Measurements from ENCODE around the gene CMIP.

The CMIP gene

GRCh38 chr16:81588326-81589081 is 143.9 kb downstream of the CMIP start:
- no peak for DNase-seq

DNA sequence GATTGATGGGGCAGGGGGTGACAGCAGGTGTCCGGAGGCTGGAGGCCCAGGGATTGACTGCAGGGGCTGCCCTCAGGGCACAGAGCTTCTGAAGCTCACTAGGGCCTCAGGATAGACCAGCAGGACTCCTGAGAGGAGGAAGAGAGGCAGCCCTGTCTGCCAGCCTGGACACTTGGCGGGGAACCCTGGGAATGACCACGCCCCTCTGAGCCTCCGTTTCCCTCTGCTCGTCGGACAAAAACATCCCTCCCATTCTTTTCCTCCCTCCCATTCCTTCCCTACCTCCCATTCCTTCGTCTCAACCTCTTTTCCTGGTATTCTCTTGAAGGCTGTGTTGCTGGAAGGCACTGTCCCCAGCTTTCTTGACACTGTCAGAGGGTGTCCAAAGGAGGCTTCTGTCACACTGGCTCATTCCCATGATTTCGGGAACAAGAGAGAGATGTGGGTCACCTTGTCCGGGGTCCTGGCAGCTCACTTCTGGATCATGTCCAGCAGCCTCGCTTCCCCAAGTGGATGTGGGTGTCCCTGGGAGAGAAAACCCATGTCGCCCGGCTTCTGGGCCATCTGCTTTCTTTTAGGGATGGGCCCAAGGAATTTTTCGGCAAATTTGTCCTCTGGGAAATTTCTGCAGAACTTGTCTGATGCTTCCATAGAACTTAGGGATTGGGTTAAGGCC is 145.5 kb downstream of the CMIP start:
- DNase-seq = no peak

- DNase-seq = no peak
These were observed 146.3 kb downstream of the CMIP start for GRCh38 chr16:81590714-81591544.

DNA sequence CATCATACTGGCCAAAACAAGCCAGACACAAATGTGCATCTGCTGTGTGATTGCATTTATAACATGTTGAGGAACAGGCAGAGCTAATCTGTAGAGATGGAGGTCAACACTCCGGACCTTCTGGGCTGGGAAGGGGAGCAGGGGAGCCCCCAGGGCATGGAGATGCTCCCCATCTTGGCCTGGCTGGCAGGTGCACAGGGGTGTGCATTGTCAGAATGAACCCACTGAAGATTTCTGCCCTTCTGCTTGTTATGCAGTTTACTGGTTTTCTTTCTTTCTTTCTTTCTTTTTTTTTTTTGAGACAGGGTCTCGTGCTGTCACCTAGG is 146.9 kb downstream of the CMIP start:
- no peak for DNase-seq

DNA sequence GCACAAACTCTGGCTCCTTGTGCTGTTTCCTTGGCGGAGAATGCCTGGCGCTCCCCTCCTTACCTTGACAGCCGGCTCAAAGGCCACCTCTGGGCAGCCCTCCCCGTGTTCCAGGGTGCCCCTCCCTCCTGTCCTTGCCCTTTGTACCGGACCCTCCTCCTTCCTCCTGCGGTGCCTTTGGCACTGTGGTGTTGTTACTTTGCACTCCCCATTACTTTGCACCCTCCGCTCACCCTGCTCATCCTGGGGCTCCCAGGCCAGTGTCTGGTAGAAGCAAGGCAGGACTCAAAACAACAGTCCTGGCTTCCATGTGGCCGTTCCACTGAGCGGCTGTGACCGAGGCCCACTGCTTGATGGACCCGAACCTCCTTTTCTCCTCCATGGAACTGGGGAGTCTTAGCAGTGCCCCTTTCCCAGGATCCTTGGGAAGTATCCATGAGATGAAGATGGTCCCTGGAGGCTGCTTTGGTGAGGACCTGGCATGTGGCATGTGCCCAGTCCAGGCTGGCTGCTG is 147.8 kb downstream of the CMIP start:
- no peak for DNase-seq

DNA sequence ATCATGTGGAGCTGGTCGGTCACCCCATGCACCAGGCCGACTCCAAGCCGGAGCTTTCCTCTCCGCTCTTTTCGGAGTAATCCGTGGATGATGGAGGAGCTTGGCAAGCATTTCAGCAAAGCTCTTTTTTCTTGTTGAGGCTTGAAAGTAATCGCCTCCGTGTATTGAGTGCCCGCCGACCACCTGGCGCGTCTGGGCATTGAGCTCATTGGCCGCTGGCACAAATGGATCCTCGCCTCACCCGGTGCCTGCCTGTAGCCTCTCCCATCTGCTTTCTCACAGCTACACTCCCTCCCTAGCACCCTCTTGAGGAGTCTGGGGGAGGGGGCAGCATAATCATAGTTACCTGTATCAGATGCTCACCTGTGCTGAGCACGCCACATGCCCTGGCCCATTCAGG is 148.9 kb downstream of the CMIP start:
- no peak for DNase-seq

DNA sequence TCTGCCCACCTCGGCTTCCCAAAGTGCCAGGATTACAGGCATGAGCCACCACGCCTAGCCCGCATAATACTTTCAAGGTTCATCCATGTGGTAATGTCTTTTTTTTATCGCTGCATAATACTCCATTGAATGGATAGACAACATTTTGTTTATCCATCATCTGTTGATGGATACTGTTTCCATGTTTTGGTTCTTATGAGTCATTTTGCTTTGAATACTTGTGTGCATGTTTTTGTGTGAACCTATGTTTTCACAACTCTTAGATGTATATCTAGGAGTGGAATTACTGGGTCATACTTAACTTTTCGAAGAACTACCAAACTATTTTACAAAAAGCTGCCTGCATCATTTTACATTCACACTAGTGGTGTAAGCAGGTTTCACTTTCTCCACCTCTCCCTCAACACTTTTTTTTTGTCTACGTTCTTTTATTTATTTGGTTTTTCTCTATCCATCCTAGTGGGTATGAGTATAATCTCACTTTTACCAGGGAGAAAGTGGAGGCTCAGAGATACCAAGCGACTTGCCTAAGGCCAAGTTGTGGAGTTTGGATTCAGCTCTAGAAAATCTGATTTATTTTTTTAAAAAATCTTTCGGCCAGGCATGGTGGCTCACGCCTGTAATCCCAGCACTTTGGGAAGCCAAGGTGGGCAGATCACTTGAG is 151.2 kb downstream of the CMIP start:
- DNase-seq = no peak

- no peak for DNase-seq
These were observed 152.6 kb downstream of the CMIP start for GRCh38 chr16:81597079-81597658.

GRCh38 chr16:81598083-81598482 is 153.5 kb downstream of the CMIP start:
- DNase-seq = no peak

- no peak for DNase-seq
These were observed 154.6 kb downstream of the CMIP start for GRCh38 chr16:81599034-81599744.

- DNase-seq = no peak
These were observed 155.7 kb downstream of the CMIP start for GRCh38 chr16:81600275-81600674.

GRCh38 chr16:81601008-81601428 is 156.4 kb downstream of the CMIP start:
- DNase-seq = no peak

DNA sequence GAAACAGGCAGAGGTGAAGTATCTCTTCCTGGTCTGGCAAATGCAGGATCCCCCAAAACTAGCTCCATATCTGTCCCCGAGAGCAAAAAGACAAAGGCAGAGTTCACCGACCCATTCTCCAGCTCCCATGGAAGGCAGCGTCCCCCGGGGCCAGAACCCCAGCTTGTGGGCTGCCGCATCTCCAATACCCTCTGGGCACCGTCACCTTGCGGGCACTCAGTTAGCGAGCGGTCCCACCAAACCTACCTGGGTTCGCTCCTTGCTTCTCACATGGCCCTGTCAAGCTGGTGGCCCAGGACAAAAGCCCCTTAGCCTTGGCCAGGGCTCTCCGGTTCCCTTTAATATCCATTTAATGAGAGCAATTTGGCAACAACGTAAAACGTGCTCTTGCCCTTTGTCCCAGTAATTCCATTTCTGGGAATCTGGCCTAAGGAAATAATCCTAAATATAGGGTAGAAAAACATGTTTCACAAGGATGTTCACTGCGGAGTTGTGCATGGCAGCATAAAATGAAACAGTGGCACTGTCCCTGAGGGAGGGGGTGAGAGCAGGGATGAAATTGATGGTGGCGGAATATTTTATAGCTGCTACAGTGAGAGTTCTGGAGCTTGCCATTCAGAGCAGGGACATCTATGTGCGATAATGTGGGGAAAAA is 157.1 kb downstream of the CMIP start:
- DNase-seq = no peak

GRCh38 chr16:81602256-81602776 is 157.7 kb downstream of the CMIP start:
- DNase-seq = no peak

- DNase-seq = no peak
These were observed 158.2 kb downstream of the CMIP start for GRCh38 chr16:81602792-81603191.

DNA sequence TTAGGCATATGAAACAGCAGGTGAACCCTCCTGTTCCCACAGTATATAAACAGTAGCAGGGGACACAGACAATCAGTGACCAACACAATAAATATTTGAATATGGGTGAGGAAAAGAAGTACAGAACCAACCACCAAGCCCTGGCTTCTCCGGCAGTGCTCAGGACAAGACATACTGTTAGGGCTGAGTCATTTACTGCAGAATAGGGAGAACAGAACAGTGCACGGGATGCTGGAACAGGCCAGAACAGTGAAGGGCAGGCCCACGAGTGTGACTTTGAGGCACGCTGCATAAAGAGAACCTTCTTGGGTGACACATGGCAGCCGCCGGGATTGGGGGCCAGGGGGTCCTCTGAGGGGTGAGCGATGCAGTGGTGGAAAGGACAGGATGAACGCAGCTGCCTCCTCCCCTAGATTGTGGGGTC is 160.4 kb downstream of the CMIP start:
- DNase-seq = no peak

DNA sequence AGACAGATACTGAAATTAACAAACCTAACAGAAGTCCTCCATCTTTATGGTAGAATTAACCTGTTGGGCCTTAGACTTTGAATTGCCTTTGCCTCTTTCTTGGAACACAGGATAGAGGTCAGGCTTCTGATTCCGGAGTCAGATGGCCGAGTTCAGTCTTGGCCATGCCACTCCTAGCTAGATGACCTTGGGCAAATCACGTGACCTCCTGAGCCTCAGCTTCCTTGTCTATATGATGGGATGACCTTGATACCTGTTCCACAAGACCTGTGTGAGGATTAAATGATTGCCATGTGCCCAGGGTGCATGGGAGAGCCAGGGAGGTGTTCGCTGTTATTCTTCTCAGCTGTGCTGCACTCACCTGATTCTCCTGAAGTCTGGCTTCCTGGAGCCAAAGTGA is 161.4 kb downstream of the CMIP start:
- DNase-seq = no peak

DNA sequence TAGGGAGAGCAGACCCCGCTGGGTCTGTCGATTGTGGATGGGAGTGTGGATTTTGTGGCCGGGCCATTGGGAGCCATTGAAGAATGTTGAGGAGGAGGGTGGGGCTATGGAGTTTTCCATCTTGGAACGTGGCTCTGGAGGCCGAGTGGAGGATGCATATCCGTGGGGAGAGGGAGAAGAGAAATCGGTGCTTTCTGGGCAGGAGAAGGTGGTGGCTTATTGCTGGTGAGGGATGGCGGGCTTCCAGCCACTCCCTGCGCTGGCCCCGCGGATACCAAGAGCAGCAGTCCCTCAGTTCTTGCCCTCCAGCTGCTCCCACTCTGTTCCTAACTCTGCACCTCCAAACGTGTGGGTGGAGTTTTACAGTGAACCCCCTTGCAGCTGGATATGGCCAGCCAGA is 162.4 kb downstream of the CMIP start:
- DNase-seq = no peak

DNA sequence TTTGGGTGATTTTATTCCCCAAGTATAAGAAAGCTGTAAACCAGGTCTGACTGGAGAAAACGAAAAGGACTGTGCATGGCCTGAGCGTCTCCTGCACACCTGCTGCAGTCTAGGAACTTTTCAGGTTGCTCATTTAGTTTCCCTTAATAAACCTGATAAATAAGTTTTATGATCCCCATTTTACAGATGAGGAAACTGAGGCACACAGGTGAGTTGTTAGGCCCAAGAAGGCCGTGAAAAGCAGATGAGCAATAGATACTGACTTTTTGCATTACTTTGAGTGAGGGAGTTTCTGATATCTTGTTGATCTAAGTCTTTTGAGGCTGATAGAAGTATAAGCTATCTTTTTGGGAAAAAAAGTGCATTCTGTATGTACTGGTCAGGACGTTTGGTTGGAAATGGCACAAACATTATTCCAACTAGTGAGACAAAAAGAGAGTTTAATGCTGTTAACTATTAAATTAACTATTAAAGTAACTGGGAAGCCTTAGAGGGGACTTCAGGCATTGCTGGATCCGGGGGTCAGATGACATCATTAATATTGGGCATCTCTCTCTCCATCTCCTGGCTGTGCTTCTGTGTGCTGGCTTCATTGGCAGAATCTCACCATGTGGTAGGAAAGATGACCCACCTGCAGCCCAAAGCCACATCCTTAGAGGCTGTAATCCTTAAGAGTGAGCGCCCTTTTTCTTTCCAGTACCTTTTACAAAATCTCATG is 163.4 kb downstream of the CMIP start:
- DNase-seq = no peak

DNA sequence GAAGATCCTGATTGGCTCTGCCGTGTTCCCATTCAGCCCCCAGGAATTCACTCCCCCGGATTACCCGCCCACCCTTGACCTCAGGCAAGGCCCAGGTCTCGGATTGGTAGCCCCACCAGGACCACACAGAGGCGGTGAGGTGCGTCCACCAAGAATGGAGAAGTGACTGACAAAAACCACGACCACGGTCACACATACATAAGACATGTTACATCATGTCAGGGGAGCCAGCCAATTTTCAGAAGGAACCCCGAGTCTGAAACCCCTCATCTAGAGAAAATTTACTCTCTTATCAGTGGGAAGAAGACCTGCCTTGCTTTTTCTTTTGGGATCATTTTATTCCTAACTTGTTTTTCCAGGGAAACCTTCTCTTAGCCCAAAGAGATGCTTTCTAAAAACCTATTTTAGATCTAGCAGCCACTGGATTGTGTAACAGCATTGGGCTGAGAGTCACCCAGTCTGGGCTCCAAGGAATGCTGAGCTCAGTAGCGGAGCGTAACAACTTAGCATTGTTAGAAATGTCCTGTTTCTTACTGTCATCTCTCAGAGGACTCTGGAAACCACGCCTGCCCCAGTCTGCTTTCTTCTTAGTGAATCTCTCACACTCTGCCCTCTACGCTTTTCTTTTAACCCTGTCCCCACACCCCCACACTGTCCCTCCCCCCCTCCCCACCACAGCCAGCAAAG is 164.1 kb downstream of the CMIP start:
- peak; percentile 43 to 70 for DNase-seq
